HG02870 (cell line): ENCODE measurements around the gene EMILIN1.

ENCODE experiments used
- ATAC-seq: cut with Tn5 transposase; IDR thresholded peaks from one replicate; pipeline ENCODE4 v1.9.1; 2021; ENCODE audit warnings: mild to moderate bottlenecking, moderate library complexity; ENCODE audit not compliant: unreplicated experiment

EMILIN1 gene

GRCh38 chr2:27079233-27080139 lies 1.1 kb downstream of the EMILIN1 start:
- ATAC-seq, result no peak

- no peak for ATAC-seq
Observed at GRCh38 chr2:27080140-27080469, 1.7 kb downstream of the EMILIN1 start.

- no peak for ATAC-seq
Observed at GRCh38 chr2:27080603-27080936, 2.2 kb downstream of the EMILIN1 start.

GRCh38 chr2:27081984-27082772 lies 3.8 kb downstream of the EMILIN1 start:
- no peak for ATAC-seq

- no peak for ATAC-seq
Observed at GRCh38 chr2:27082773-27083409, 4.5 kb downstream of the EMILIN1 start.

GRCh38 chr2:27083410-27084296 lies 5.2 kb downstream of the EMILIN1 start:
- no peak for ATAC-seq

DNA sequence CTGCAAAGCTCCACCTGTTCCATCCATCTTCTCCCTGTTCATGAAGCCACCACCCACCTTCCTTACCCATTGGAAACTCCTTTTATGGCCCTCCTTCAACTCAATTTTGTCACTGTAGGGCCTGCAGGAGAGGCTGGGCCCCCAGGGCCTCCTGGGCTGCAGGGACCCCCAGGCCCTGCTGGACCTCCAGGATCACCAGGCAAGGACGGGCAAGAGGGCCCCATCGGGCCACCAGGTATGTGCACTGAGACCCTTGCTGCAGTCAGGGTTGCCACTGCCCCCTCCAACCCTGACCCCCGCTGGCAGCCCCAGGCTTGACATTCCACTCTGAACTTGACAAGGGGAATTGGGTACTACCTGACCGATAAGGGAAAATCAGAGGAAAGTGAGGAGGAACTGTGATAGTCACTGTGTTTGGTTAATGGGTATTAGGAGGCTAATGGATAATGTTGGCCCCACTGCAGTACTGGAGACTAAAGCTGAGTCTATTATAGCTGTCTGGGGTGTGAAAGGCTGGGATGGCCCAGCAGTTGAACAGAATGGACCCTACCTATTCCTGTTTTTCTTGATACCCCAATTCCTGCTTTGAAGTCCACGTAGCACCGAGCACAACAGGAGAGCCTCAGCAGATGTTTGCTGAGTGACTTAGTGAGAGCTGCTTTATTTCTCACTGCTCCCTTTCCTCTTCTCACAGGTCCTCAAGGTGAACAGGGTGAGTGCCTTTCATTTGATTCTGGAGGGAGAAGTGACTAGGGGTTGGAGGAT lies 6.1 kb downstream of the EMILIN1 start:
- no peak for ATAC-seq

DNA sequence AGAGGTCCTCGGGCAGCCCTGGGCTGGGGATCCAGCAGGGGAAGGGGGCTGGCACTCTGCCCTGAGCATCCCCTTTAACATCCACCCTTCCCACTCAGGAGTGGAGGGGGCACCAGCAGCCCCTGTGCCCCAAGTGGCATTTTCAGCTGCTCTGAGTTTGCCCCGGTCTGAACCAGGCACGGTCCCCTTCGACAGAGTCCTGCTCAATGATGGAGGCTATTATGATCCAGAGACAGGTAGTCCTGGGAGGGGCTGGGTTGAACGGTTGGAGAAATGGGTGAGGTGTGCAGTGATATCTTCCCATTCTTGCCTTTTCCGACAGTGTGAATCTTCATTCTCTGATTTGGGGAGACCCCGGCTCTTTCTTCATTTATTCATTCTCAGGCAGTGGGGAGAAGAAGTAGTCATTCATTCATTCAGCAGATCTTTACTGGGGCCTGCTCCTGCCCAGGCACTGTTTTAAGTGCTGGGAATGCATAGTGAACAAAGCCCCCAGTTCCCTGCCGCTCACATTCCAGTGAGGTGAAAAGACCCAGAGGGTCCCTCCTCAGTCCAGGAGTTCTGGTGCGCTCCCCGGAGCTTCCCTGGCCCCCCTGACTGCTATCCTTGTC lies 6.8 kb downstream of the EMILIN1 start:
- no peak for ATAC-seq

DNA sequence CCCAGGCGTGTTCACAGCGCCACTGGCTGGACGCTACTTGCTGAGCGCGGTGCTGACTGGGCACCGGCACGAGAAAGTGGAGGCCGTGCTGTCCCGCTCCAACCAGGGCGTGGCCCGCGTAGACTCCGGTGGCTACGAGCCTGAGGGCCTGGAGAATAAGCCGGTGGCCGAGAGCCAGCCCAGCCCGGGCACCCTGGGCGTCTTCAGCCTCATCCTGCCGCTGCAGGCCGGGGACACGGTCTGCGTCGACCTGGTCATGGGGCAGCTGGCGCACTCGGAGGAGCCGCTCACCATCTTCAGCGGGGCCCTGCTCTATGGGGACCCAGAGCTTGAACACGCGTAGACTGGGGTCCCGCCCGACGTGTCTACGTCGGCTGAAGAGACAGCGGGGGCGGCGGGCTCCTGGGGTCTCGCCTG lies 7.3 kb downstream of the EMILIN1 start:
- no peak for ATAC-seq

GRCh38 chr2:27086090-27086723 lies 7.8 kb downstream of the EMILIN1 start:
- ATAC-seq, result peak; percentile 79

DNA sequence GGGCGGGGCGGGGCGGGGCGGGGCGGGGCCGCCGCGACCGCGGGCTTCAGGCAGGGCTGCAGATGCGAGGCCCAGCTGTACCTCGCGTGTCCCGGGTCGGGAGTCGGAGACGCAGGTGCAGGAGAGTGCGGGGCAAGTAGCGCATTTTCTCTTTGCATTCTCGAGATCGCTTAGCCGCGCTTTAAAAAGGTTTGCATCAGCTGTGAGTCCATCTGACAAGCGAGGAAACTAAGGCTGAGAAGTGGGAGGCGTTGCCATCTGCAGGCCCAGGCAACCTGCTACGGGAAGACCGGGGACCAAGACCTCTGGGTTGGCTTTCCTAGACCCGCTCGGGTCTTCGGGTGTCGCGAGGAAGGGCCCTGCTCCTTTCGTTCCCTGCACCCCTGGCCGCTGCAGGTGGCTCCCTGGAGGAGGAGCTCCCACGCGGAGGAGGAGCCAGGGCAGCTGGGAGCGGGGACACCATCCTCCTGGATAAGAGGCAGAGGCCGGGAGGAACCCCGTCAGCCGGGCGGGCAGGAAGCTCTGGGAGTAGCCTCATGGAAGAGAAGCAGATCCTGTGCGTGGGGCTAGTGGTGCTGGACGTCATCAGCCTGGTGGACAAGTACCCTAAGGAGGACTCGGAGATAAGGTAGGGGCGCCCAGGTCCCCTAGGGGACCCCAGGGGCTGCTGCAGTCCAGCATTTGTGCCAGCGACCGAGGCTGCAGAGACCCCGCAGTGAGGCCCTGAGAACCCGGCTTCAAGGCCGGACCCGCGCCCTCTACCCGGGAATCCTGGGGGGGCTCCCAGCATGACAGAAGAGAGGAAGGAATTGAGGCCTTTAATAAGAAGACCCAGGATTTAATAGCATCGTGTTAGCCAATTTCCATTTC lies 8.5 kb downstream of the EMILIN1 start, which contains the start of gene KHK:
TSS of gene KHK (plus strand) at position 49 of the 870 bp plus-strand sequence. CDS start at position 537, 488 bp downstream.
- ATAC-seq, result peak; percentile 12

GRCh38 chr2:27087823-27088410 lies 9.5 kb downstream of the EMILIN1 start:
- no peak for ATAC-seq

DNA sequence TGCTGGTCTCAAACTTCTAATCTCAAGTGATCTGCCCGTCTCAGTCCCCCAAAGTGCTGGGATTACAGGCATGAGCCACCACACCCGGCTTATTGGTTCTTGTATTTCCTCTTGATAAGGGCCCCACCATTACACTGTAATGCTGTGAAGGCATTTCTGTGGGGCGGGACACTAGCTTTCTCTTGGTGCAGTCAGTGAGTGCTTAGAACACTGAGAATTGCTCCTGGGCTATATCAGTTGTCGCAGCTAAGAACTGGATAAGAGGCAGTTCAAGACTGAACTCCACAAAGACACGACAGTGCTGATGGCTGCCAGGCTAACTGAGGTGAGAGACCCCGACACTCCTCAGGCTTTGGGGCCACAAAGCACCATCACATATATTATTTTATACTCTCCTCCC lies 10.2 kb downstream of the EMILIN1 start:
- ATAC-seq, result no peak

DNA sequence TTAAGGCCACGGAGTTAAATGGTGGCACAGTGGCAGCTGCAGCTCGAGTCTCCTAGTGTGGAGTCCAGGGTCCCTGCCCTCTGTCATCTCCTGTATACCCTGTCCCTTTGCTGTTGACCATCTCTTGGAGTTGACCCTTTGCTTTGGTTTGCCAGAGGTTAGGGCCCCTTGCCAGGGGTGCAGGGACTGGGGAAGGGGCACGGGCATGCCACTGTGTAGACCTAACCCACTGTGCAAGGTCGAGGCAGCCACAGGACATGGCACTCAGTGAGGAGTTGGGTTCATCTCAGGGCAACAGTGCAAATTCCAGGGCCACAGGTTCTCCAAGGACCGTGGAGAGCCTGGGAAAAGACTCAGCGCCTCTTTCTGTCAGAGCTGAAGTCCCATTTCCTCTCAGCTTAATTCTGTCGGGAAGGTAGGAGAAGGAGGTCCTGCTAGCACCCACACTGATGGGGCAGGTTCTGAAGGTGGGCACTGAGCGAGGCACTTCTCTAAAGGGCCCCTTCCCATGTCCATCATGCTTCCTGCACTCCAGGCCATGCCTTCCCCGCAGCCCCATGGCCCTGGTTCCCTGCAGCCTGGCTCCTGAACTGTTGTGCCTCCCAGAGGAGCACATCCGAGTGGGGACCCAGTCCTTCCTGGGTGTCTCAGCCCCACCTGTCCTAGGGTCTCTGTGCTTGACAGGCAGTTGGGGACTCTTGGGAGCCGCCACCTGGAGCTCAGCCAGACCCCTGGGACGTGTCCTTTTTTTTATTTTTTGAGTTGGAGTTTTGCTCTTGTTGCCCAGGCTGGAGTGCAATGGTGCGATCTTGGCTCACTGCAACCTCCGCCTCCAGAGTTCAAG lies 10.9 kb downstream of the EMILIN1 start:
- ATAC-seq, result no peak

DNA sequence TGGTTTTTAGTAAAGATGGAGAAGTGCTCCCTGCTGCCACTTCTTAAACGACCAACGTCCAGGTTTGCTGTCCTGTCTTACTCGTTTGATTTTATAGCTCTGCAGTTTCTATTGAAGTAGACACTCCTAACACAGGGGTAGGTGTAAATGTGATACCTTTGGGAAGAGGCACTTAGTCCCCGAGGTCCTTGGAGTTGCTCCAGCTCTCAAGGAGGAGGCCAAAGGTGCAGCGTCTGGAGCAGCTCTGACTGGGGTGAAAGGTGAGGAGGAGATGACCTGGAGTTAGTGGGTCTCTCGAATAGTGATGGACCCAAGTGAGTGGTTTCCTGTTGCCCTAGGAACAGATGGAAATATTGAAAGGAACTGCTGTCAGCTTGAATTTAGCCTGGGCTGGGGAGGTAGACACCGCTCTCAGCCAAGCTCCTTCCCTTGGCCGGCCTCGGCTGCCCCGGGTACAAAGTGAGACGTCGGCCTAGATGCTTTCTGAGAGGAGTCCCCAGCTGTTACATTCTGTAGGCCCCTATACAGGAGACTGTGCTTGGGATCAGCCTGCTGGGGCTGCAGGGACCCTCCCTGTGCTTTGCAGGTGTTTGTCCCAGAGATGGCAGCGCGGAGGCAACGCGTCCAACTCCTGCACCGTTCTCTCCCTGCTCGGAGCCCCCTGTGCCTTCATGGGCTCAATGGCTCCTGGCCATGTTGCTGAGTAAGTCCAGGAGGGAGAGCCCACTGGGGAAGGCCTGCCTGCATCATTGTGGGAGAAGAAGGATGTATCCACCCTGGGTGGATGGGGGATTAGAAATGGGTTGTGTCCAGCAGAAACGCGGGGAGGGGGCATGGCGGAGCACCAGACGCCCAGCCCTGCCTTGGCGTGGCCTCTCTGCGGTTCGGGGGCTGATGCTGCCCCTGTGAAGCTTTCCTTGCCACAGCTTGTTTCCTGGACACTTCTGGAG lies 13.6 kb downstream of the EMILIN1 start:
- ATAC-seq, result no peak
